Measurements from ENCODE around the gene TMCO4.

- TF ChIP-seq POLR2A (IDR thresholded peaks at IDR 0.05; ENCODE audit: low read depth, low read length) (no peak), RCOR1 (IDR thresholded peaks at IDR 0.05; ENCODE audit: insufficient replicate concordance, low read length) (no peak), CTCF (conservative IDR thresholded peaks at IDR 0.05; ENCODE audit: low read depth, low read length) (no peak), CEBPB (IDR thresholded peaks at IDR 0.05; ENCODE audit: low read depth, low read length) (no peak), MAFK (IDR thresholded peaks at IDR 0.05; ENCODE audit: low read depth, low read length) (no peak), ELK1 (IDR thresholded peaks at IDR 0.05; ENCODE audit: borderline replicate concordance, low read depth, low read length) (no peak), BHLHE40 (IDR thresholded peaks at IDR 0.05; ENCODE audit: low read depth, low read length) (no peak)
Measured at GRCh38 chr1:19637606-19638005, 162.1 kb downstream of the TMCO4 start.
